ENCODE results near the gene NCAM2.

Gene NCAM2

GRCh38 chr21:21231913-21232312, 233.7 kb downstream of the NCAM2 start:
- no peak for FAIRE-seq

- FAIRE-seq: peak; percentile 41
Observed at GRCh38 chr21:21232320-21232719, 234.1 kb downstream of the NCAM2 start.

- no peak for FAIRE-seq
Observed at GRCh38 chr21:21233051-21233450, 234.8 kb downstream of the NCAM2 start.

- no peak for FAIRE-seq
Observed at GRCh38 chr21:21236996-21237395, 238.8 kb downstream of the NCAM2 start.

GRCh38 chr21:21238629-21239400, 240.6 kb downstream of the NCAM2 start:
- FAIRE-seq: no peak

GRCh38 chr21:21241391-21241790, 243.2 kb downstream of the NCAM2 start:
- FAIRE-seq: no peak

GRCh38 chr21:21246007-21246406, 247.8 kb downstream of the NCAM2 start:
- FAIRE-seq: no peak

- FAIRE-seq: no peak
Observed at GRCh38 chr21:21247424-21247823, 249.2 kb downstream of the NCAM2 start.

GRCh38 chr21:21262048-21262447, 263.8 kb downstream of the NCAM2 start:
- no peak for FAIRE-seq

- FAIRE-seq: no peak
Observed at GRCh38 chr21:21268061-21268471, 269.9 kb downstream of the NCAM2 start.

GRCh38 chr21:21268885-21269284, 270.7 kb downstream of the NCAM2 start:
- FAIRE-seq: no peak

GRCh38 chr21:21279193-21279901, 281.1 kb downstream of the NCAM2 start:
- FAIRE-seq: no peak

- FAIRE-seq: no peak
Observed at GRCh38 chr21:21283810-21284209, 285.6 kb downstream of the NCAM2 start.

- FAIRE-seq: no peak
Observed at GRCh38 chr21:21286170-21286798, 288.1 kb downstream of the NCAM2 start.

- FAIRE-seq: no peak
Observed at GRCh38 chr21:21290751-21291150, 292.5 kb downstream of the NCAM2 start.

- no peak for FAIRE-seq
Observed at GRCh38 chr21:21291883-21292569, 293.8 kb downstream of the NCAM2 start.

- FAIRE-seq: no peak
Observed at GRCh38 chr21:21295303-21295702, 297.1 kb downstream of the NCAM2 start.

- no peak for FAIRE-seq
Observed at GRCh38 chr21:21297211-21297610, 299.0 kb downstream of the NCAM2 start.

- FAIRE-seq: no peak
Observed at GRCh38 chr21:21301013-21301412, 302.8 kb downstream of the NCAM2 start.

- FAIRE-seq: no peak
Observed at GRCh38 chr21:21309510-21309909, 311.3 kb downstream of the NCAM2 start.

- no peak for FAIRE-seq
Observed at GRCh38 chr21:21324297-21324696, 326.1 kb downstream of the NCAM2 start.

- FAIRE-seq: no peak
Observed at GRCh38 chr21:21332492-21332891, 334.3 kb downstream of the NCAM2 start.

- no peak for FAIRE-seq
Observed at GRCh38 chr21:21341041-21341440, 342.8 kb downstream of the NCAM2 start.
